B cell (primary cell): ENCODE measurements around the gene HOXB7. TPM values are rescaled to one million over a fixed set of nuclear protein-coding genes. Genes with fewer than 3 reads are reported as not detected.

Experiments used
- ATAC-seq: fragments of 200-7000 bp; cut with Tn5 transposase; one replicate; pipeline ENCODE4 v1.10.0; 2021; ENCODE audit warnings: low read depth, mild to moderate bottlenecking, moderate number of reproducible peaks, moderate library complexity
- CTCF ChIA-PET: fragments of 350-600 bp; sonication (Branson Sonifier 250); formaldehyde crosslinking; loops from one replicate; lab custom pipeline; 2021; ENCODE audit warnings: antibody characterized with exemption, inconsistent platforms; lab: Charles Lee
- POLR2A ChIA-PET: fragments of 350-600 bp; sonication (Branson Sonifier 250); formaldehyde crosslinking; loops from one replicate; lab custom pipeline; 2021; ENCODE audit warnings: antibody characterized with exemption; lab: Charles Lee
- DNase-seq: peaks from one replicate; pipeline ENCODE4 v3.0.0; 2013
- H2AFZ ChIP-seq: 2 replicates; pipeline ENCODE4 v1.6.1; 2012; ENCODE audit warnings: mild to moderate bottlenecking, low read depth, low read length; ENCODE audit not compliant: insufficient read depth, poor library complexity, severe bottlenecking
- H3K27ac ChIP-seq, 2 donors: 1 replicate in 1 of 2; 2 replicates in 1 of 2; pipeline ENCODE4 v1.5.1; 2012 to 2013; ENCODE audit warnings: low read length in 2 of 2, mild to moderate bottlenecking in 2 of 2, moderate library complexity in 1 of 2
- H3K27me3 ChIP-seq, 4 experiments: fragments of 200-600 bp in 1 of 4; sonication (generic) in 1 of 4; replicated peaks in 1 of 4; 1 replicate in 2 of 4; 2 replicates in 2 of 4; pipeline versions ENCODE4 v1.6.1 to v1.7.0; 2013 to 2016; ENCODE audit warnings: low read length in 3 of 4, mild to moderate bottlenecking in 2 of 4, mixed read lengths in 1 of 4, moderate library complexity in 1 of 4; ENCODE audit not compliant: insufficient read depth in 4 of 4, control insufficient read depth in 3 of 4; ENCODE audit errors: control extremely low read depth in 1 of 4
- H3K36me3 ChIP-seq, 2 experiments: replicated peaks in 1 of 2; 1 replicate in 1 of 2; 2 replicates in 1 of 2; pipeline versions ENCODE4 v1.6.1 to v1.7.1; 2013; ENCODE audit warnings: low read length in 1 of 2; ENCODE audit not compliant: insufficient read depth in 2 of 2, control insufficient read depth in 1 of 2; ENCODE audit errors: control extremely low read depth in 1 of 2, extremely low read depth in 1 of 2
- H3K4me1 ChIP-seq, 2 donors: fragments of 200-600 bp in 1 of 2; sonication (generic) in 1 of 2; 1 replicate in 1 of 2; 2 replicates in 1 of 2; pipeline versions ENCODE4 v1.5.1 to v1.6.1; 2013 to 2017; ENCODE audit warnings: low read length in 2 of 2; ENCODE audit not compliant: control insufficient read depth in 2 of 2, insufficient read depth in 2 of 2
- H3K4me2 ChIP-seq: replicated peaks from 2 replicates; pipeline ENCODE3; 2012; ENCODE audit warnings: mild to moderate bottlenecking, low read depth, low read length; ENCODE audit not compliant: poor library complexity, severe bottlenecking
- H3K4me3 ChIP-seq, 5 experiments: fragments of 200-600 bp in 1 of 5; sonication (generic) in 1 of 5; 1 replicate in 3 of 5; 2 replicates in 2 of 5; pipeline versions ENCODE4 v1.5.1 to v1.7.0; 2011 to 2016; ENCODE audit warnings: low read length in 4 of 5, mild to moderate bottlenecking in 4 of 5, low read depth in 2 of 5, control low read depth in 1 of 5, moderate library complexity in 1 of 5; ENCODE audit not compliant: insufficient read depth in 1 of 5; ENCODE audit errors: control extremely low read depth in 1 of 5, extremely low read depth in 1 of 5
- H3K79me2 ChIP-seq: fragments of 200-600 bp; sonication (generic); one replicate; pipeline ENCODE4 v1.6.0; 2016; ENCODE audit warnings: low read length; ENCODE audit not compliant: control insufficient read depth, insufficient read depth
- H3K9ac ChIP-seq: fragments of 200-600 bp; sonication (generic); 2 replicates; pipeline ENCODE4 v1.6.1; 2017; ENCODE audit warnings: mild to moderate bottlenecking, low read length, moderate library complexity
- H3K9me3 ChIP-seq, 3 donors: one replicate each; pipeline versions ENCODE4 v1.6.1 to v1.7.1; 2013; ENCODE audit warnings: low read length in 2 of 3; ENCODE audit not compliant: control insufficient read depth in 2 of 3, insufficient read depth in 1 of 3; ENCODE audit errors: control extremely low read depth in 1 of 3
- H4K20me1 ChIP-seq: 2 replicates; pipeline ENCODE4 v1.6.0; 2012; ENCODE audit warnings: mild to moderate bottlenecking, low read length; ENCODE audit not compliant: insufficient read depth, control insufficient read depth, poor library complexity, severe bottlenecking
- H3K27ac Mint-ChIP-seq: one replicate; pipeline ENCODE4 v1.8.0; 2021; ENCODE audit warnings: mixed read lengths
- H3K27me3 Mint-ChIP-seq: one replicate; pipeline ENCODE4 v1.8.0; 2021; ENCODE audit warnings: mixed read lengths
- H3K4me1 Mint-ChIP-seq: one replicate; pipeline ENCODE4 v1.8.0; 2021; ENCODE audit warnings: mixed read lengths
- H3K4me3 Mint-ChIP-seq: one replicate; pipeline ENCODE4 v1.8.0; 2021; ENCODE audit warnings: mixed read lengths
- H3K9me3 Mint-ChIP-seq: one replicate; pipeline ENCODE4 v1.8.0; 2022; ENCODE audit warnings: mixed read lengths; ENCODE audit not compliant: insufficient read depth
- CTCF ChIP-seq: fragments of 200-600 bp; IDR thresholded peaks from one replicate; pipeline ENCODE4 v1.8.0; 2022; ENCODE audit warnings: antibody characterized with exemption, mild to moderate bottlenecking
- EZH2 ChIP-seq: IDR thresholded peaks from 2 replicates; pipeline ENCODE4 v1.6.1; 2012; ENCODE audit warnings: borderline replicate concordance, low read depth, mild to moderate bottlenecking, moderate library complexity, low read length; ENCODE audit not compliant: insufficient read depth, poor library complexity, severe bottlenecking
- WGBS: methylation state at CpG from one replicate; pipeline ENCODE4 v1.1.5; 2013; ENCODE audit warnings: missing lambda C conversion rate; ENCODE audit not compliant: insufficient coverage; 5-methylcytosine and 5-hydroxymethylcytosine counted together
- intact Hi-C: fragments of 100-400 bp; cut with micrococcal nuclease; formaldehyde crosslinking; loops from one replicate; pipeline ENCODE4 v1.10.0; 2022
- polyA plus RNA-seq: library from polyadenylated mRNA; depleted of rRNA; stranded (reverse); fragments of >200 nt; gene quantifications from 2 replicates; pipeline ENCODE4 v1.2.3, GENCODE V29; 2012
- total RNA-seq, 2 donors: library from RNA; stranded (reverse); fragments of 120-200 nt in 1 of 2; gene quantifications; 1 replicate in 1 of 2; 2 replicates in 1 of 2; pipeline versions ENCODE4 v1.2.3 to v1.2.4, GENCODE V29; 2013 to 2022

Gene HOXB7
- total and polyA plus RNA-seq, 2 donors (not counting 1 experiment from before 2014, with no cell fraction given), result 0.25 to 1.3 TPM

GRCh38 chr17:48600244-48601098 is 10.3 kb downstream of the HOXB7 start:
- Histone ChIP-seq H3K36me3 (no peaks in the 10 kb centered on the region), H3K9ac (no peak overlapping the region), H3K4me1 (peaks cover 34 to 41% of the 10 kb centered on the region in 2 donors), H4K20me1 (peaks cover 8% of the 10 kb centered on the region), H2AFZ (no peak overlapping the region), H3K4me3 (no peak overlapping the region), H3K9me3 (peaks cover 0 to 36% (median 0%) of the 10 kb centered on the region in 3 donors), H3K4me2 (no peak overlapping the region), H3K79me2 (no peaks in the 10 kb centered on the region), H3K27ac (no peak overlapping the region), H3K27me3 (peaks cover 0 to 100% (median 77%) of the 10 kb centered on the region in 4 experiments)
- intact Hi-C loops, result no loop called here
- Mint-ChIP-seq H3K27ac (no peak overlapping the region), H3K27me3 (peaks cover 83% of the 10 kb centered on the region), H3K4me1 (peaks cover 31% of the 10 kb centered on the region), H3K4me3 (no peak overlapping the region), H3K9me3 (no peaks in the 10 kb centered on the region)
- CTCF ChIA-PET, result interaction anchor here (0.6 to 1.7 kb wide), 10 partner anchors 29 to 305 kb away, joined by 3 to 5 read pairs (median 4); no protein-coding TSS in a partner anchor
- no peak for ATAC-seq
- no peak for DNase-seq
- no peak for TF ChIP-seq EZH2
- TF ChIP-seq CTCF, result no peak
- POLR2A ChIA-PET, result interaction anchor here (0.5 to 0.6 kb wide), 2 partner anchors 12 to 25 kb away, joined by 5 to 10 read pairs; partner anchors contain the start of gene HOXB9
- 87% methylated on average over 16 of the region's 17 CpGs for WGBS

- Histone ChIP-seq H3K79me2 (no peaks in the 10 kb centered on the region), H3K4me3 (no peak overlapping the region), H4K20me1 (peaks cover 8% of the 10 kb centered on the region), H3K27ac (no peak overlapping the region), H3K9ac (no peak overlapping the region), H3K4me2 (no peak overlapping the region), H3K27me3 (peaks cover 0 to 100% (median 79%) of the 10 kb centered on the region in 4 experiments), H3K4me1 (peaks cover 36 to 41% of the 10 kb centered on the region in 2 donors), H2AFZ (no peak overlapping the region), H3K9me3 (peaks cover 0 to 35% (median 0%) of the 10 kb centered on the region in 3 donors), H3K36me3 (no peaks in the 10 kb centered on the region)
- Mint-ChIP-seq H3K27me3 (peaks cover 83% of the 10 kb centered on the region), H3K4me3 (peak overlapping the region; percentile 37), H3K27ac (no peak overlapping the region), H3K4me1 (peaks cover 31% of the 10 kb centered on the region), H3K9me3 (no peaks in the 10 kb centered on the region)
- ChIA-PET CTCF (interaction anchor here (1.0 to 1.1 kb wide), 2 partner anchors 9 kb away, joined by 3 to 6 read pairs; no protein-coding TSS in a partner anchor), POLR2A (no interaction called here)
- intact Hi-C loops, result loop anchor here (5.0 kb wide), 1 partner anchor 128 kb away; the partner anchor contains the start of gene HOXB13
- WGBS, result 100% methylated on average over 2 of the region's 5 CpGs
- DNase-seq (peak; percentile 11), ATAC-seq (no peak)
- TF ChIP-seq EZH2 (no peak), CTCF (no peak)
Measured at GRCh38 chr17:48599354-48599753, 11.5 kb downstream of the HOXB7 start.
